H9 (cell line): ENCODE data around the gene THAP4. TPM values are rescaled to one million over a fixed set of nuclear protein-coding genes. Genes with fewer than 3 reads are reported as not detected.
"Not testable (repeated sequence)": the region's sequence is repeated elsewhere in the genome, so short reads cannot be mapped to it uniquely, and the experiment has no call there.

Source experiments
- DNase-seq: peaks from one replicate; pipeline ENCODE4 v3.0.0-alpha.2; 2017
- H2AFZ ChIP-seq: one replicate; pipeline ENCODE4 v1.6.1; 2013; ENCODE audit warnings: mild to moderate bottlenecking, low read length, control low read depth, moderate library complexity
- H2AK5ac ChIP-seq: 2 replicates; pipeline ENCODE4 v1.6.1; 2013; ENCODE audit warnings: low read length, control low read depth, mixed read lengths; ENCODE audit not compliant: insufficient read length
- H2BK120ac ChIP-seq: one replicate; pipeline ENCODE4 v1.6.1; 2013; ENCODE audit warnings: low read depth, mild to moderate bottlenecking, low read length, control low read depth, inconsistent platforms; ENCODE audit not compliant: poor library complexity, severe bottlenecking
- H2BK12ac ChIP-seq: 2 replicates; pipeline ENCODE4 v1.6.1; 2013; ENCODE audit warnings: low read length, control low read depth, mixed read lengths, low read depth; ENCODE audit not compliant: insufficient read length
- H2BK15ac ChIP-seq: 2 replicates; pipeline ENCODE4 v1.6.1; 2013; ENCODE audit warnings: low read depth, low read length, control low read depth
- H2BK20ac ChIP-seq: one replicate; pipeline ENCODE4 v1.6.1; 2013; ENCODE audit warnings: low read depth, mild to moderate bottlenecking, low read length, control low read depth, inconsistent platforms; ENCODE audit not compliant: poor library complexity, severe bottlenecking
- H2BK5ac ChIP-seq: 2 replicates; pipeline ENCODE4 v1.6.1; 2013; ENCODE audit warnings: low read length, control low read depth, mixed read lengths; ENCODE audit not compliant: insufficient read length
- H3K14ac ChIP-seq: 2 replicates; pipeline ENCODE4 v1.6.1; 2013; ENCODE audit warnings: low read length, control low read depth; ENCODE audit not compliant: insufficient read depth
- H3K18ac ChIP-seq: 2 replicates; pipeline ENCODE4 v1.6.1; 2013; ENCODE audit warnings: low read depth, mild to moderate bottlenecking, mixed read lengths, low read length, control low read depth; ENCODE audit not compliant: insufficient read length
- H3K23ac ChIP-seq: 2 replicates; pipeline ENCODE4 v1.6.1; 2013; ENCODE audit warnings: low read length, control low read depth, mixed read lengths, low read depth; ENCODE audit not compliant: insufficient read length
- H3K23me2 ChIP-seq: 2 replicates; pipeline ENCODE4 v1.6.1; 2013; ENCODE audit warnings: low read depth, mild to moderate bottlenecking, mixed read lengths, low read length, control low read depth; ENCODE audit not compliant: insufficient read length, poor library complexity, severe bottlenecking
- H3K27ac ChIP-seq: 2 replicates; pipeline ENCODE4 v1.5.1; 2013; ENCODE audit warnings: low read length, control low read depth, mixed read lengths, low read depth; ENCODE audit not compliant: insufficient read length
- H3K27me3 ChIP-seq: 2 replicates; pipeline ENCODE4 v1.6.1; 2013; ENCODE audit warnings: low read length, control low read depth, inconsistent platforms; ENCODE audit not compliant: insufficient read depth
- H3K4ac ChIP-seq: 2 replicates; pipeline ENCODE4 v1.6.1; 2013; ENCODE audit warnings: low read depth, mild to moderate bottlenecking, control low read depth, inconsistent platforms, low read length, moderate library complexity
- H3K4me1 ChIP-seq: 2 replicates; pipeline ENCODE4 v1.6.1; 2013; ENCODE audit warnings: low read length, control low read depth, inconsistent platforms; ENCODE audit not compliant: insufficient read depth
- H3K4me2 ChIP-seq: 2 replicates; pipeline ENCODE4 v1.6.1; 2013; ENCODE audit warnings: low read length, control low read depth, mixed read lengths; ENCODE audit not compliant: insufficient read length, insufficient read depth
- H3K56ac ChIP-seq: 2 replicates; pipeline ENCODE4 v1.6.1; 2013; ENCODE audit warnings: low read depth, mild to moderate bottlenecking, mixed read lengths, low read length, control low read depth; ENCODE audit not compliant: insufficient read length
- H3K79me1 ChIP-seq: 2 replicates; pipeline ENCODE4 v1.6.1; 2013; ENCODE audit warnings: low read depth, mild to moderate bottlenecking, moderate library complexity, low read length, control low read depth, inconsistent platforms; ENCODE audit not compliant: insufficient read depth, poor library complexity, severe bottlenecking
- H3K79me2 ChIP-seq: 2 replicates; pipeline ENCODE4 v1.6.1; 2013; ENCODE audit warnings: low read length, control low read depth, inconsistent platforms; ENCODE audit not compliant: insufficient read depth
- H3K9ac ChIP-seq: 2 replicates; pipeline ENCODE4 v1.6.1; 2013; ENCODE audit warnings: low read length, control low read depth, mixed read lengths; ENCODE audit not compliant: insufficient read length; ENCODE audit errors: extremely low read depth
- H3K9me3 ChIP-seq: one replicate; pipeline ENCODE4 v1.6.1; 2013; ENCODE audit warnings: low read depth, low read length, inconsistent platforms; ENCODE audit not compliant: control insufficient read depth
- H3T11ph ChIP-seq: one replicate; pipeline ENCODE4 v1.6.1; 2013; ENCODE audit warnings: mild to moderate bottlenecking, low read length, control low read depth, inconsistent platforms
- H4K20me1 ChIP-seq: one replicate; pipeline ENCODE4 v1.6.1; 2013; ENCODE audit not compliant: control insufficient read depth, insufficient read length, insufficient read depth
- H4K5ac ChIP-seq: 2 replicates; pipeline ENCODE4 v1.6.1; 2013; ENCODE audit warnings: low read depth, mild to moderate bottlenecking, mixed read lengths, low read length, control low read depth; ENCODE audit not compliant: insufficient read length
- H4K8ac ChIP-seq: replicated peaks from 2 replicates; pipeline ENCODE4 v1.6.1; 2013; ENCODE audit warnings: low read length, control low read depth, mixed read lengths, low read depth; ENCODE audit not compliant: insufficient read length
- H4K91ac ChIP-seq: 2 replicates; pipeline ENCODE4 v1.6.1; 2013; ENCODE audit warnings: low read depth, mild to moderate bottlenecking, moderate library complexity, mixed read lengths, low read length, control low read depth; ENCODE audit not compliant: insufficient read length
- H3K27ac Mint-ChIP-seq, 3 experiments: 2 replicates in 2 of 3; 3 replicates in 1 of 3; pipeline ENCODE4 v1.8.0; 2020 to 2021; ENCODE audit warnings: mixed read lengths in 3 of 3, mild to moderate bottlenecking in 1 of 3, moderate library complexity in 1 of 3
- H3K27me3 Mint-ChIP-seq: 2 replicates; pipeline ENCODE4 v1.8.0; 2021; ENCODE audit warnings: low read depth, mild to moderate bottlenecking, moderate library complexity, mixed read lengths
- H3K36me3 Mint-ChIP-seq, 3 experiments: 2 replicates in 2 of 3; 3 replicates in 1 of 3; pipeline ENCODE4 v1.8.0; 2020 to 2021; ENCODE audit warnings: low read depth in 3 of 3, mixed read lengths in 3 of 3; ENCODE audit not compliant: insufficient read depth in 1 of 3
- H3K4me1 Mint-ChIP-seq, 2 experiments: 2 replicates each; pipeline ENCODE4 v1.8.0; 2020; ENCODE audit warnings: mixed read lengths in 2 of 2
- H3K4me3 Mint-ChIP-seq, 2 experiments: 2 replicates in 1 of 2; 3 replicates in 1 of 2; pipeline ENCODE4 v1.8.0; 2020 to 2021; ENCODE audit warnings: mild to moderate bottlenecking in 2 of 2, mixed read lengths in 2 of 2, moderate library complexity in 1 of 2
- H3K9me3 Mint-ChIP-seq, 2 experiments: 2 replicates in 1 of 2; 3 replicates in 1 of 2; pipeline ENCODE4 v1.8.0; 2020; ENCODE audit warnings: mild to moderate bottlenecking in 2 of 2, mixed read lengths in 2 of 2, moderate library complexity in 1 of 2
- CTCF ChIP-seq: fragments of 200-600 bp; sonication (generic); conservative IDR thresholded peaks from 3 replicates; pipeline ENCODE4 v1.8.0; 2021; ENCODE audit warnings: antibody characterized with exemption, mild to moderate bottlenecking
- WGBS: extraction: QIAGEN DNeasy Blood & Tissue Kit; methylation state at CpG from one replicate; pipeline ENCODE4 v1.1.7; 2013; ENCODE audit warnings: missing lambda C conversion rate, low lambda C conversion rate, mixed read lengths; ENCODE audit not compliant: insufficient read length; ENCODE audit errors: extremely low coverage; 5-methylcytosine and 5-hydroxymethylcytosine counted together
- total RNA-seq: library from RNA; stranded (reverse); gene quantifications from 2 replicates; pipeline ENCODE4 v1.2.1, GENCODE V29; 2021

THAP4 gene
- total RNA-seq, 1 experiment from 2014 or later = 70.6 TPM

GRCh38 chr2:241665731-241666440 lies 28.9 kb upstream of the THAP4 start:
- Histone ChIP-seq H3K14ac (no peak overlapping the region), H2AK5ac (no peak overlapping the region), H3K79me2 (no peaks in the 10 kb centered on the region), H2BK20ac (no peak overlapping the region), H2BK5ac (no peak overlapping the region), H3K4me2 (no peak overlapping the region), H3K56ac (no peak overlapping the region), H3K23ac (no peak overlapping the region), H2AFZ (no peak overlapping the region), H4K91ac (no peak overlapping the region), H3K27ac (no peak overlapping the region), H4K20me1 (no peaks in the 10 kb centered on the region), H3K9ac (no peak overlapping the region), H3K4ac (no peak overlapping the region), H4K8ac (no peak overlapping the region), H3K18ac (no peak overlapping the region), H3K27me3 (no peaks in the 10 kb centered on the region; the same call in 1 of the 2 replicates), H2BK12ac (no peak overlapping the region), H2BK15ac (no peak overlapping the region), H4K5ac (no peak overlapping the region), H3K79me1 (no peaks in the 10 kb centered on the region), H3K9me3 (no peaks in the 10 kb centered on the region), H3K4me1 (no peaks in the 10 kb centered on the region), H2BK120ac (no peak overlapping the region), H3T11ph (no peak overlapping the region), H3K23me2 (no peaks in the 10 kb centered on the region)
- no peak overlapping the region for H3K4me3 Mint-ChIP-seq
- no CpG with 5 or more reads among the region's 23 CpGs for WGBS
- H3K27ac Mint-ChIP-seq = no peak overlapping the region
- H3K4me1 Mint-ChIP-seq = peaks cover 2 to 5% of the 10 kb centered on the region in 2 experiments; a peak in 3 of 4 replicates
- no peak for TF ChIP-seq CTCF
- no peaks in the 10 kb centered on the region; the same call in 1 of the 2 replicates for H3K27me3 Mint-ChIP-seq
- no peaks in the 10 kb centered on the region for H3K9me3 Mint-ChIP-seq
- DNase-seq = no peak
- H3K36me3 Mint-ChIP-seq = peaks cover 10 to 60% (median 60%) of the 10 kb centered on the region in 3 experiments; a peak in 6 of 7 replicates

GRCh38 chr2:241662731-241663130 lies 25.8 kb upstream of the THAP4 start:
- not testable (repeated sequence) for H3K9ac ChIP-seq, DNase-seq, H2AK5ac ChIP-seq, H3K27ac ChIP-seq, H2BK15ac ChIP-seq, H2BK120ac ChIP-seq, H3K27ac Mint-ChIP-seq, H2BK12ac ChIP-seq, H3K56ac ChIP-seq, H4K91ac ChIP-seq, H3K23me2 ChIP-seq, H3K79me1 ChIP-seq, H3K9me3 Mint-ChIP-seq, H3K4me3 Mint-ChIP-seq, H3K18ac ChIP-seq, H3K4ac ChIP-seq, H3K4me1 ChIP-seq, H3K79me2 ChIP-seq, H3K9me3 ChIP-seq, H4K5ac ChIP-seq, H3K23ac ChIP-seq, H2BK5ac ChIP-seq, H3K4me2 ChIP-seq, H3T11ph ChIP-seq, H3K27me3 Mint-ChIP-seq, H3K4me1 Mint-ChIP-seq, H2BK20ac ChIP-seq, H3K27me3 ChIP-seq, H4K8ac ChIP-seq, H4K20me1 ChIP-seq, H2AFZ ChIP-seq, H3K14ac ChIP-seq
- WGBS = no CpG with 5 or more reads among the region's 24 CpGs
- H3K36me3 Mint-ChIP-seq = peaks cover 15 to 58% (median 54%) of the 10 kb centered on the region in 3 experiments; a peak in 6 of 7 replicates
